ENCODE data around the gene CHST8.

DNA sequence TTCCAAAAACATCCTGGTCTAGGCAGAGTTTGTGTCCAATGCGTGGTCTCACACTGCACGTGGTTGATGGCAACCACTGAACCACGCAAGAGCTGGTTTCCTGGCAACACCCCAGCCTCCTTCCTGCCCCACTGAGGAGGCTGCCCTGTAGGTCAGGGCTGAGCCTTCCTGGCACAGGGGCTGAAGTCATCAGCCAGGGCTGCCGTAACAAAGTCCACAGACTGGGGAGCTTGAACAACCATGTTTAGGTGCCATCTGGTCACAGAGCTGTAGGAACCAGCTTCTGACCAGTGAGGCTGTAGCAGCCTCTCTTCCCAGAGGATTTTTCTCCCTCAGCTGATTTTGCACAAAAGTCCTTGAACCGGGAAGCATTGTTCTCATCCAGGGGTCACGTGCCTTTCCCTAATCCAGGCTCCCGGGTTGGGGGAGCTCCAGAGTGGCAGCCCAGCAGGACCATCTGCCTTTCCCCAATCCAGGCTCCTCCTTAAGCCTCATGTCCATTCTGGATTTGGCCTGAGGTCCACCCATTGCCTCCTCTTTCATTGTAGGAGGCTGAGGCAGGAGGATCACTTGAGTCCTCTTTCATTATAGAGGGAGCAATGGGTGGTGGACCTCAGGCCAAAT lies 53.9 kb downstream of the CHST8 start:
- TF ChIP-seq, protein P1, sequence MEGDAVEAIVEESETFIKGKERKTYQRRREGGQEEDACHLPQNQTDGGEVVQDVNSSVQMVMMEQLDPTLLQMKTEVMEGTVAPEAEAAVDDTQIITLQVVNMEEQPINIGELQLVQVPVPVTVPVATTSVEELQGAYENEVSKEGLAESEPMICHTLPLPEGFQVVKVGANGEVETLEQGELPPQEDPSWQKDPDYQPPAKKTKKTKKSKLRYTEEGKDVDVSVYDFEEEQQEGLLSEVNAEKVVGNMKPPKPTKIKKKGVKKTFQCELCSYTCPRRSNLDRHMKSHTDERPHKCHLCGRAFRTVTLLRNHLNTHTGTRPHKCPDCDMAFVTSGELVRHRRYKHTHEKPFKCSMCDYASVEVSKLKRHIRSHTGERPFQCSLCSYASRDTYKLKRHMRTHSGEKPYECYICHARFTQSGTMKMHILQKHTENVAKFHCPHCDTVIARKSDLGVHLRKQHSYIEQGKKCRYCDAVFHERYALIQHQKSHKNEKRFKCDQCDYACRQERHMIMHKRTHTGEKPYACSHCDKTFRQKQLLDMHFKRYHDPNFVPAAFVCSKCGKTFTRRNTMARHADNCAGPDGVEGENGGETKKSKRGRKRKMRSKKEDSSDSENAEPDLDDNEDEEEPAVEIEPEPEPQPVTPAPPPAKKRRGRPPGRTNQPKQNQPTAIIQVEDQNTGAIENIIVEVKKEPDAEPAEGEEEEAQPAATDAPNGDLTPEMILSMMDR (IDR thresholded peaks at IDR 0.05), result no peak
- TF ChIP-seq POLR2AphosphoS5 (IDR thresholded peaks at IDR 0.05) (no peak), POLR2A (IDR thresholded peaks at IDR 0.05) (no peak)
